ENCODE results near the gene PRKN. TPM values are rescaled to one million over a fixed set of nuclear protein-coding genes. Genes with fewer than 3 reads are reported as not detected.

The PRKN gene
- total RNA-seq, 4 donors from 2014 or later = 4.4 to 669 (median 10.5) TPM

GRCh38 chr6:162468326-162468725 lies 259.2 kb downstream of the PRKN start:
- DNase-seq = no peak
- TF ChIP-seq CTCF (IDR thresholded peaks at IDR 0.05) = no peak
- TF ChIP-seq POLR2A (IDR thresholded peaks at IDR 0.05) = no peak
- Histone ChIP-seq H3K4me3 (no peak overlapping the region), H3K9me3 (no peaks in the 10 kb centered on the region), H3K27ac (no peak overlapping the region), H3K4me1 (no peaks in the 10 kb centered on the region), H3K27me3 (no peaks in the 10 kb centered on the region), H3K36me3 (no peaks in the 10 kb centered on the region)

DNA sequence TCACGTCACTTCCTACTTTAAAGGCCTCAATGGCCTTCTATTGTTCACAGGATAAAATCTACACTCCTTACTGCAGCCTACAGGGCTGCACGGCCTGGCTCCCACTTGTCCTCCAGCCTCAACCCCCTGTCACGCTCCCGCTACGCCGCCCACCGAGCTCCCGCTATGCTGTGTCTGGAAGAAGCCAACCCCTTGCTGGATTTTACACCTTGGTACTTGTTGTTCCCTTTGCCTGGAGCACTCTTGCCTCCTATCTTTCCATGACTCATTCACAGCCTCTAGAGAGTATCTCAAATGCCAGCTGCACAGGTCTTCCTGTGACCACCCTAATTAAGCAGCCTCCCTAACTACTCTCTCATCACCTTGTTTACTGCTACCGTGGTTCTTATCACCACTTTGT lies 259.9 kb downstream of the PRKN start:
- DNase-seq = no peak
- Histone ChIP-seq H3K4me1 (no peaks in the 10 kb centered on the region), H3K36me3 (no peaks in the 10 kb centered on the region), H3K27me3 (no peaks in the 10 kb centered on the region), H3K27ac (no peak overlapping the region), H3K4me3 (no peak overlapping the region), H3K9me3 (no peaks in the 10 kb centered on the region)
- TF ChIP-seq POLR2A (IDR thresholded peaks at IDR 0.05) (no peak), CTCF (IDR thresholded peaks at IDR 0.05) (no peak)

DNA sequence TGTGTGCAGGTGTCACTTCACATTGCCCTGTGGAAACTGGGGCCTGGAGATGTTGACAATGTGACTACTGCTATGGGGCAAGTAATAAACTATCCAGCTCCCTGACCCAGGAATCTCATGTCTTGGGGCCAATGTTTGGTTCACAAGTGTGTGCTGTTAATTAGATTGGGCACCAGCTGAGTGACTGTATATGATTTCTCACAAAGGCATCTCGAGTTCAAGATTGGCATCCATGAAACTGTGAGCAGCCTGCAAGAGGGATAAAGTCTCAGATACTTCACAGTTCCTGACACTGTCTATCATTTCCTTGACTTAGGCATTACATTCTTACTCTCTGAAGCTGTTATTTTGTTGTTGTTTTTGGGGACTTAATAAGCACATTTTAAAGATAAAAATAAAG lies 264.0 kb downstream of the PRKN start:
- Histone ChIP-seq H3K27me3 (no peaks in the 10 kb centered on the region), H3K36me3 (no peaks in the 10 kb centered on the region), H3K4me1 (no peaks in the 10 kb centered on the region), H3K27ac (no peak overlapping the region), H3K4me3 (no peak overlapping the region), H3K9me3 (no peaks in the 10 kb centered on the region)
- no peak for DNase-seq
- TF ChIP-seq POLR2A (IDR thresholded peaks at IDR 0.05) = no peak
- TF ChIP-seq CTCF (IDR thresholded peaks at IDR 0.05) = no peak

DNA sequence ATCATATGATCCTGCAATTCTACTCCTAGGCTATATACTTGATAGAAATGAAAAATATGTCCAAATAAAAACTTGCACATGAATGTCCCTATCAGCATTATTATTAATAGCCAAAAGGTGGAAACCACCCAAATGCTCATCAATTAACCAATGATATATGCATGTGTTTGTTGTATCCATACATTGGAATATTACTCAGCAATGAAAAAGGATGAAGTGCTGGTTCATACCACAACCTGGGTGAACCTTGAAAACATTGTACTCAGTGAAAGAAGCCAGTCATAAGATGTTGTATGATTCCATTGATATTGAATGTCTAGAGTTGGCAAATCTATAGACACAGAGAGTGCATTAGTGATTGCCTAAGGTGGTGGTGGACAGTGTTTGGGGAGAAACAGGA lies 267.6 kb downstream of the PRKN start:
- TF ChIP-seq POLR2A (IDR thresholded peaks at IDR 0.05) (no peak), CTCF (IDR thresholded peaks at IDR 0.05) (no peak)
- Histone ChIP-seq H3K4me1 (no peaks in the 10 kb centered on the region), H3K9me3 (no peaks in the 10 kb centered on the region), H3K27ac (no peak overlapping the region), H3K27me3 (no peaks in the 10 kb centered on the region), H3K4me3 (no peak overlapping the region), H3K36me3 (no peaks in the 10 kb centered on the region)
- no peak for DNase-seq

GRCh38 chr6:162450358-162450757 lies 277.2 kb downstream of the PRKN start:
- TF ChIP-seq CTCF (IDR thresholded peaks at IDR 0.05) (no peak), POLR2A (IDR thresholded peaks at IDR 0.05) (no peak)
- no peaks in the 10 kb centered on the region for H3K36me3 ChIP-seq
- H3K4me1 ChIP-seq = no peaks in the 10 kb centered on the region
- no peaks in the 10 kb centered on the region for H3K27me3 ChIP-seq
- no peak overlapping the region for H3K27ac ChIP-seq
- H3K9me3 ChIP-seq = no peaks in the 10 kb centered on the region
- DNase-seq = no peak
- no peak overlapping the region for H3K4me3 ChIP-seq

DNA sequence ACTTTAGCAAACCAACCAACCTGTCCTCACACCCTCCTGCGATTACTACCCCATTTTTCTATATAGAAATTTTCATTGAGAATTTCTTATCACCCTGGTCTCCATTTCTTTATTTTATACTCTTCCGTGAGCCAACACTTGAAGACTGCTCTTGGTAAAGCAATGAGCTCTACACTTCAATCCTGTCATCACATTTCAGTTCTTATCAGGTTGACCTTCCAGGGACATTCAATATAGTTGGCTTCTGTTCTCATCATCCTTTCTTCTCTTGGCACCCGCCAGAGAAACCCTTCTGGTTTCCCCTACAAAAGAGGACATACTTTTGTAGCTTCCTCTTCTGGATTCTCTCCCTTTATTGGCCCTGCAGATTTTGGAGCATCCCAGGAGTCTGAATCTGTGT lies 279.3 kb downstream of the PRKN start:
- Histone ChIP-seq H3K4me1 (no peaks in the 10 kb centered on the region), H3K27ac (no peak overlapping the region), H3K36me3 (no peaks in the 10 kb centered on the region), H3K27me3 (no peaks in the 10 kb centered on the region), H3K9me3 (no peaks in the 10 kb centered on the region), H3K4me3 (no peak overlapping the region)
- no peak for DNase-seq
- TF ChIP-seq POLR2A (IDR thresholded peaks at IDR 0.05) = no peak
- TF ChIP-seq CTCF (IDR thresholded peaks at IDR 0.05) = no peak
